Measurements from ENCODE around the gene RTN4R. TPM values are rescaled to one million over a fixed set of nuclear protein-coding genes. Genes with fewer than 3 reads are reported as not detected.

Gene RTN4R
- total and polyA plus RNA-seq, 9 of the 15 experiments (the other 6 are each of a cell fraction or from before 2014, with no cell fraction given) = 0.04 to 2.8 (median 1.4) TPM; not detected in 3

GRCh38 chr22:20302438-20303228 lies 34.5 kb upstream of the RTN4R start (continued):
- TF ChIP-seq SRSF3 (IDR thresholded peaks at IDR 0.05; ENCODE audit: insufficient read depth, low read length) (no peak), ZNF644 (tag; IDR thresholded peaks at IDR 0.05; ENCODE audit: low read depth) (no peak), ZBTB40 (IDR thresholded peaks at IDR 0.05) (no peak), ZBTB40 (CRISPR knock-in tag; IDR thresholded peaks at IDR 0.05) (0 out of 2 replicates have a peak, but pooled peaks have one; percentile 5), CREB1 (IDR thresholded peaks at IDR 0.05) (no peak), CREB1 (CRISPR knock-in tag; IDR thresholded peaks at IDR 0.05) (no peak), RFX5 (IDR thresholded peaks at IDR 0.05; ENCODE audit: low read depth, low read length) (no peak), TEAD1 (CRISPR knock-in tag; IDR thresholded peaks at IDR 0.05) (no peak), MXI1 (IDR thresholded peaks at IDR 0.05; ENCODE audit: low read depth, low read length) (no peak), STAG1 (CRISPR knock-in tag; IDR thresholded peaks at IDR 0.05; ENCODE audit: borderline replicate concordance) (no peak), BRD4 (IDR thresholded peaks at IDR 0.05) (no peak), NR2C2 (CRISPR knock-in tag; IDR thresholded peaks at IDR 0.05) (no peak), NR2C2 (tag; IDR thresholded peaks at IDR 0.05) (no peak), ZNF639 (CRISPR knock-in tag; conservative IDR thresholded peaks at IDR 0.05 in 1 of 2, IDR thresholded peaks at IDR 0.05 in 1 of 2) (no peak), YBX1 (IDR thresholded peaks at IDR 0.05) (no peak)

Measured in K562 (cell line).